Chondrocyte (in vitro differentiated cells): ENCODE measurements around the gene SMIM41. TPM values are rescaled to one million over a fixed set of nuclear protein-coding genes. Genes with fewer than 3 reads are reported as not detected.
A peak's percentile ranks its signal among the peaks of the same experiment; 100 is the strongest.
"Not testable (repeated sequence)": the region's sequence is repeated elsewhere in the genome, so short reads cannot be mapped to it uniquely, and the experiment has no call there.

Source experiments
- DNase-seq: peaks from one replicate; pipeline ENCODE4 v3.0.0; 2021; ENCODE audit warnings: mixed read lengths, low spot score
- H3K27ac Mint-ChIP-seq: one replicate; pipeline ENCODE4 v1.8.0; 2021; ENCODE audit warnings: mild to moderate bottlenecking, moderate library complexity, mixed read lengths; ENCODE audit not compliant: unreplicated experiment
- H3K27me3 Mint-ChIP-seq: 2 replicates; pipeline ENCODE4 v1.8.0; 2021; ENCODE audit warnings: low read depth, mixed read lengths
- H3K36me3 Mint-ChIP-seq: 2 replicates; pipeline ENCODE4 v1.8.0; 2021; ENCODE audit warnings: low read depth, mixed read lengths
- H3K4me1 Mint-ChIP-seq: 2 replicates; pipeline ENCODE4 v1.8.0; 2021; ENCODE audit warnings: low read depth, mild to moderate bottlenecking, mixed read lengths
- H3K4me3 Mint-ChIP-seq: one replicate; pipeline ENCODE4 v1.8.0; 2021; ENCODE audit warnings: mild to moderate bottlenecking, moderate library complexity, mixed read lengths; ENCODE audit not compliant: unreplicated experiment
- H3K9me3 Mint-ChIP-seq: 2 replicates; pipeline ENCODE4 v1.8.0; 2021; ENCODE audit warnings: low read depth, mixed read lengths
- total RNA-seq: library from RNA; stranded (reverse); gene quantifications from 3 replicates; pipeline ENCODE4 v1.2.1, GENCODE V29; 2021
- TF ChIP-seq, protein P1 (sequence below): fragments of 200-600 bp; sonication (generic); IDR thresholded peaks from 2 replicates; pipeline ENCODE4 v1.5.0; 2021; ENCODE audit warnings: antibody characterized with exemption, mild to moderate bottlenecking, moderate library complexity

Gene SMIM41
- total RNA-seq, 1 donor from 2014 or later: not detected

DNA sequence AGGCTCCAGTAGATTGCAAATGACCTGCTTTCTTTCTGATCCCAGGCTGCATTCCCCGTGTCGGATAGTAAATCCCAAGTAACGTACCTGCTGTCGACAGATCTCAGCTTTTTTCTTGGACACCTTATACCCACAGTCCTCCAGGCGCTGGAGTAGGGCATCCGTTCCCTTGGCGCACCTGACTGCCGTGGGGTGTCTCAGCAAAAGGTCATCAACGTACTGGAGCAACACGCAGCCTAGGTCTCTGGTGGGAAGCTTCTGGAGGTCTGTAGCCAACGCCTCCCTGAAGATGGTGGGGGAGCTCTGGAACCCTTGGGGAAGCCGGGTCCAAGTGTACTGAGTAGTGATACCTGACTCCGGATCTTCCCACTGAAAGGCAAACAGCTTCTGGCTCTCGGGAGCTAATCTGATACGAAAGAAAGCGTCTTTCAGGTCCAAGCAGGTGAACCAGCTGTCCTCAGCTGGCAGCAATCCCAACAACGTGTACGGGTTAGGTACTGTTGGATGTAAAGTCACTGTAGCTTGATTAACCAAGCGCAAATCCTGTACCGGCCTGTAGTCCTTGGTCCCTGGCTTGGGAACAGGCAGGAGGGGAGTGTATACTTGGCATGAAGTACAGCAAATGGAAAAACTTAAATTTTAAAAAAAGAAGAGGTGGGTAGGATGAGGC is 38.4 kb downstream of the SMIM41 start:
- not testable (repeated sequence) for H3K4me3 Mint-ChIP-seq, H3K27ac Mint-ChIP-seq, H3K36me3 Mint-ChIP-seq, H3K4me1 Mint-ChIP-seq, H3K9me3 Mint-ChIP-seq, DNase-seq
- peaks cover 26% of the 10 kb centered on the region for H3K27me3 Mint-ChIP-seq

DNA sequence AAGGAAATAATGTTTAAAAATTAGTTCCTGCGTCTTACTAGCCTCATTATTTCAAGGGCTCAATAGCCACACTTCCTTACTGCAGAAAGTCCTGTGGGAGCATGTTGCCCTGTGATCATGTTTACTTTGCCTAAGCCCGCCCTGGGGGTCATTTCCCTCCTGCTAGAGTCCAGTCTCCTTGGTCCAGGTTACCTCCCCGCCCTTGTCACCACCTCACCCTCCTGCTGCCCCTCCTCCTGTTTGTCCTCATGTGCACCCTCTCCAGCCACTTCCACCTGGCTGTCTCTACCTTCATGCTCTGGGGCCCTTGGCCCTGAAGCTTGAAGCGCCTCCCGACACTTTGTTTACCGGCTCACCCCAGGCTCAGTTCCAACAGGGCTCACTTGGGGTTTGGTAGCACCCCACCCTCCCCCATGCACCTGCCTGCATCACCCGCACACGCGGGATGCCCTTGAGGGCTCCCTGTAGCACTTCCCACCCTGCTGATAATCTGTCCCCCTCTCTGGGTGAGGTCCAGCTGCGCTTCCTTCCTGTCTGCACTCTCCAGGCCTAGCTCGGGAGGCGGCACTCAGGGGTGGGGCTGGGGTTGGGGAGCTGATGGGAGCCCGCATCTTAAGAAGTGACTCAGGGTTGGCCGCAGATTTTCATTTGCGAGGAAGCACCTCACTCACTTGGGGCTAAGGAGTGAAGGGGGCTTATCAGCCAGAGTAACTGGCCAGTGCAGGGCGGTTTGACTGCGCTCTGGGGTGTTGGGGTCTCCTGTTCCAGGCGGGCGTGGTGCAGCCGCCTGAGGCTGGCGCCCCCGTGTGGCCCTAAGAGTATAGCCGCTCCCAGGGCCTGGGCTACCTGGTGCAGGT is 40.1 kb downstream of the SMIM41 start:
- Mint-ChIP-seq H3K27ac (no peak overlapping the region), H3K9me3 (no peaks in the 10 kb centered on the region), H3K27me3 (peaks cover 23% of the 10 kb centered on the region), H3K36me3 (no peaks in the 10 kb centered on the region), H3K4me3 (no peak overlapping the region), H3K4me1 (no peaks in the 10 kb centered on the region)
- DNase-seq: no peak
- TF ChIP-seq, protein P1, sequence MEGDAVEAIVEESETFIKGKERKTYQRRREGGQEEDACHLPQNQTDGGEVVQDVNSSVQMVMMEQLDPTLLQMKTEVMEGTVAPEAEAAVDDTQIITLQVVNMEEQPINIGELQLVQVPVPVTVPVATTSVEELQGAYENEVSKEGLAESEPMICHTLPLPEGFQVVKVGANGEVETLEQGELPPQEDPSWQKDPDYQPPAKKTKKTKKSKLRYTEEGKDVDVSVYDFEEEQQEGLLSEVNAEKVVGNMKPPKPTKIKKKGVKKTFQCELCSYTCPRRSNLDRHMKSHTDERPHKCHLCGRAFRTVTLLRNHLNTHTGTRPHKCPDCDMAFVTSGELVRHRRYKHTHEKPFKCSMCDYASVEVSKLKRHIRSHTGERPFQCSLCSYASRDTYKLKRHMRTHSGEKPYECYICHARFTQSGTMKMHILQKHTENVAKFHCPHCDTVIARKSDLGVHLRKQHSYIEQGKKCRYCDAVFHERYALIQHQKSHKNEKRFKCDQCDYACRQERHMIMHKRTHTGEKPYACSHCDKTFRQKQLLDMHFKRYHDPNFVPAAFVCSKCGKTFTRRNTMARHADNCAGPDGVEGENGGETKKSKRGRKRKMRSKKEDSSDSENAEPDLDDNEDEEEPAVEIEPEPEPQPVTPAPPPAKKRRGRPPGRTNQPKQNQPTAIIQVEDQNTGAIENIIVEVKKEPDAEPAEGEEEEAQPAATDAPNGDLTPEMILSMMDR: peak; percentile 75

GRCh38 chr12:52120951-52121823 is 41.7 kb downstream of the SMIM41 start:
- no peak for DNase-seq
- H3K36me3 Mint-ChIP-seq: no peaks in the 10 kb centered on the region
- TF ChIP-seq, protein P1: no peak
- H3K27ac Mint-ChIP-seq: no peak overlapping the region
- no peaks in the 10 kb centered on the region for H3K4me1 Mint-ChIP-seq
- H3K27me3 Mint-ChIP-seq: peaks cover 12% of the 10 kb centered on the region
- H3K4me3 Mint-ChIP-seq: no peak overlapping the region
- no peaks in the 10 kb centered on the region for H3K9me3 Mint-ChIP-seq

DNA sequence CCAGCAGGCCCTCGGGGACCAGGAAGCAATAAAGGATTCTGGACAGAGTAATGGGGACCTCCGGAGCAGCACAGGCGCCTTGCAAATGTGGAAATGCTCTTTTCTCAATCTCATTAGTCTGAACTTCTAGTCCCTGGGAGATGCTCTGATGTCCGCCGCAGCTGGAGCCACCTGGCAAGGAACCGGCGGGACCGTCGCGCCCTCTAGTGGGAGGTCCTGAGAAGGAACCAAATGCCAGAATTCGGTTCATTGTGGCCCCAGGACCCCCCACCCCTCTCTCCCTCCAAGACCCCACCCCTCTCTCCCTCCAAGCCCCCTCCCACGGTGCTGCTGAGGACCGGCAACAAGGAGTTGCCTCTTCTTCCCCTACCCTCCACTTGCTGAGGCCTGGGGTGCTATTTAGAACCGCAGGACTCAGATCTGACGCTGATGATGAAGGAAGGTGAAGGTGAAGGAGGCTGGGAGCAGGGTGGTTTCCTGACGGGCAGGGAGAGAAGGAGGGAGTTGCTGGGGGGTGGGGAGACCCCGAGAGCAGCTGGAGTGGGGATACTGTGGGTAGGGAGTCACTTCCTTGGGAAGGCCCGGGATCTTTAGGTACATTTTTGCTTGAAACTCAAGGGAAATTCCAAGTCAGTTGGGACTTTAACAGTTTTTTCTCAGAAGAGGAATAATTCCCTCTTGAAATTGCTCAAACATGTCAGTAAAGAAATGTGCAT is 42.5 kb downstream of the SMIM41 start:
- Mint-ChIP-seq H3K4me1 (peaks cover 5% of the 10 kb centered on the region), H3K36me3 (no peaks in the 10 kb centered on the region), H3K9me3 (no peaks in the 10 kb centered on the region), H3K27me3 (peaks cover 5% of the 10 kb centered on the region), H3K27ac (no peak overlapping the region), H3K4me3 (no peak overlapping the region)
- TF ChIP-seq, protein P1: peak; percentile 91
- DNase-seq: no peak

DNA sequence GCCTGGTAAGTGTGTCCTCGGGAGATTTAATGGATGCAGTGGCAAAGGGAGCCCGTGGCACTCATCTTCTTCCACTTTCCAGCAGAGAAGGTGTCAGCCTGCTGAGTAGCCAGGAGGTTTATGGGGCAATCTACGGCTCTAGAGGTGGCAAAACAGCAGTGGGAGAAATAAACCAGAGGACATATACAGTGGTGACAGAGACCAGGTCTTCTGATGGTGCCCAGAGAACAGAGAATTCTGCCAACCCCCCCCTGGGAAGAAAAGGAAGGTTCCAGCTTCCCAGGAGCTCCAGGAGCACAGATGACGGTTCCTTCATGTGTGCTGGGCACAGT is 43.0 kb downstream of the SMIM41 start:
- Mint-ChIP-seq H3K27ac (no peak overlapping the region), H3K4me1 (peaks cover 9% of the 10 kb centered on the region), H3K4me3 (no peak overlapping the region), H3K9me3 (no peaks in the 10 kb centered on the region), H3K27me3 (peaks cover 3% of the 10 kb centered on the region), H3K36me3 (no peaks in the 10 kb centered on the region)
- TF ChIP-seq, protein P1: no peak
- DNase-seq: no peak
